Lung (tissue), 12 donors: ENCODE measurements around the gene TTLL8. TPM values are rescaled to one million over a fixed set of nuclear protein-coding genes. Genes with fewer than 3 reads are reported as not detected.

Experiments
- ATAC-seq: fragments of 200-7000 bp; cut with Tn5 transposase; one replicate; pipeline ENCODE4 v1.9.1; 2020; ENCODE audit warnings: moderate number of reproducible peaks; ENCODE audit not compliant: insufficient read depth, low FRiP score
- DNase-seq, 3 donors: peaks; one replicate each; pipeline ENCODE4 v3.0.0-alpha.2; 2013 to 2017
- H3K27ac ChIP-seq, 2 donors: one replicate each; pipeline ENCODE4 v1.5.1; 2013; ENCODE audit warnings: mild to moderate bottlenecking in 2 of 2, moderate library complexity in 2 of 2, control low read depth in 1 of 2, inconsistent platforms in 1 of 2, low read depth in 1 of 2, low read length in 1 of 2
- H3K27me3 ChIP-seq, 3 donors: one replicate each; pipeline ENCODE4 v1.5.1; 2013; ENCODE audit warnings: low read length in 2 of 3; ENCODE audit not compliant: control insufficient read depth in 3 of 3, insufficient read depth in 3 of 3
- H3K36me3 ChIP-seq, 4 donors: one replicate each; pipeline ENCODE4 v1.5.1; 2013; ENCODE audit warnings: low read length in 4 of 4, mild to moderate bottlenecking in 1 of 4, moderate library complexity in 1 of 4; ENCODE audit not compliant: control insufficient read depth in 4 of 4, insufficient read depth in 4 of 4
- H3K4me1 ChIP-seq, 5 donors: one replicate each; pipeline ENCODE4 v1.5.1; 2013; ENCODE audit warnings: low read length in 5 of 5, mild to moderate bottlenecking in 2 of 5, moderate library complexity in 1 of 5; ENCODE audit not compliant: control insufficient read depth in 5 of 5, insufficient read depth in 5 of 5
- H3K4me3 ChIP-seq: one replicate; pipeline ENCODE4 v1.5.1; 2013; ENCODE audit warnings: mild to moderate bottlenecking, control low read depth, moderate library complexity
- H3K9ac ChIP-seq, 2 donors: one replicate each; pipeline ENCODE4 v1.5.1; 2013; ENCODE audit warnings: low read length in 2 of 2, control low read depth in 1 of 2; ENCODE audit not compliant: insufficient read depth in 1 of 2
- H3K9me3 ChIP-seq, 4 donors: one replicate each; pipeline ENCODE4 v1.5.1; 2013; ENCODE audit warnings: low read length in 3 of 4, mild to moderate bottlenecking in 1 of 4, moderate library complexity in 1 of 4; ENCODE audit not compliant: control insufficient read depth in 4 of 4, insufficient read depth in 3 of 4
- WGBS, 2 donors: extraction: QIAGEN DNeasy Blood & Tissue Kit; methylation state at CpG; one replicate each; pipeline ENCODE4 v1.1.7; 2013; 5-methylcytosine and 5-hydroxymethylcytosine counted together
- polyA plus RNA-seq, 2 donors: library from polyadenylated mRNA; stranded (reverse); fragments of 200-250 nt; gene quantifications; one replicate each; pipeline ENCODE4 v1.2.1, GENCODE V29; 2013
- total RNA-seq, 2 donors: library from RNA; depleted of rRNA in 1 of 2; stranded (reverse); fragments of >200 nt in 1 of 2; gene quantifications; one replicate each; pipeline ENCODE4 v1.2.1, GENCODE V29; 2014 to 2021
- TF ChIP-seq, protein P1 (sequence below): IDR thresholded peaks from 2 replicates; pipeline ENCODE4 v1.5.1; 2012; ENCODE audit warnings: mild to moderate bottlenecking; ENCODE audit errors: control extremely low read depth, extremely low read depth
- donor health status: control.
- donor health status: control.
- donor health status: Bipolar disorder and iron deficiency.
- donor health status: healthy.
- donor health status: DM: yes; HTN: yes; CAD: no.

The TTLL8 gene
- total and polyA plus RNA-seq, 4 donors = not detected

DNA sequence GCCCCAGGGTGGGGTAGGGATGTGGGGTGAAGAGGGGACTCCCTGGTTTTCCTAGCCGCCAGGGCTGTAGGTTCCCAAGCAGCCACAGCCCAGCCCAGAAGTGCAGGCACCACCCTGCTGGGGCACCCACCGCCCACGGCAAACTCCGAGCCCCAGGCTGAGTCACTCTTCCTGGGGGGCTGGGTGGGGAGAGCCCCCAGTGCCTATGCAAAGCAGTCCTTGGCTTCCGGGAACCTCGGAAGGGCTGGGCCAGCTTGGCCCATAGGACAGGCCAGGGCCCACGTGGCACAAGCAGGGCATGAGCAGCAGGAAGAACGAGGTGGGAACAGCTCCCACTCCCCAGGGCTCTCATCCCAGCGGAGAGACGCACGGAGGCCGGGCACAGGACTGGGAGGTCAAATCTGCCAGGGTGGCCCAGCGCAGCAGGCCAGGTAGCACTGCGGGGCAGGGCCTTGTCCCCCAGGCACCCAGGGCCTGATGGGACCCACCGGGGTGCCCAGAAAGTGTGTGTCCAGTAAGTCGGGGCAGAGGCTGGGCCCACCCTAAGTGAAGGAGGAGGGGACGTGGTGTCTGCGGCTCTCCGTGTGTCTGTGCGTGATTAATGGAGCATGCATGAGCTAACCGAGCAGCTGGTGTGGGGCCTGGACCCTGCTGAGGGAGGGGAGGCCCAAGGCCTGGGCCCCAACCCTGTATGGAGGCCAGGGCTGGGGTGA lies 41.0 kb downstream of the TTLL8 start:
- ATAC-seq (no peak), DNase-seq (no peak)
- WGBS, 2 donors = 76 to 84% methylated on average over 21 of the region's 21 CpGs
- H3K36me3 ChIP-seq = no peaks in the 10 kb centered on the region
- H3K9ac ChIP-seq = no peak overlapping the region
- no peak overlapping the region for H3K27ac ChIP-seq
- TF ChIP-seq, protein P1, sequence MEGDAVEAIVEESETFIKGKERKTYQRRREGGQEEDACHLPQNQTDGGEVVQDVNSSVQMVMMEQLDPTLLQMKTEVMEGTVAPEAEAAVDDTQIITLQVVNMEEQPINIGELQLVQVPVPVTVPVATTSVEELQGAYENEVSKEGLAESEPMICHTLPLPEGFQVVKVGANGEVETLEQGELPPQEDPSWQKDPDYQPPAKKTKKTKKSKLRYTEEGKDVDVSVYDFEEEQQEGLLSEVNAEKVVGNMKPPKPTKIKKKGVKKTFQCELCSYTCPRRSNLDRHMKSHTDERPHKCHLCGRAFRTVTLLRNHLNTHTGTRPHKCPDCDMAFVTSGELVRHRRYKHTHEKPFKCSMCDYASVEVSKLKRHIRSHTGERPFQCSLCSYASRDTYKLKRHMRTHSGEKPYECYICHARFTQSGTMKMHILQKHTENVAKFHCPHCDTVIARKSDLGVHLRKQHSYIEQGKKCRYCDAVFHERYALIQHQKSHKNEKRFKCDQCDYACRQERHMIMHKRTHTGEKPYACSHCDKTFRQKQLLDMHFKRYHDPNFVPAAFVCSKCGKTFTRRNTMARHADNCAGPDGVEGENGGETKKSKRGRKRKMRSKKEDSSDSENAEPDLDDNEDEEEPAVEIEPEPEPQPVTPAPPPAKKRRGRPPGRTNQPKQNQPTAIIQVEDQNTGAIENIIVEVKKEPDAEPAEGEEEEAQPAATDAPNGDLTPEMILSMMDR = no peak
- H3K4me1 ChIP-seq = peaks cover 0 to 8% (median 5%) of the 10 kb centered on the region in 5 donors
- H3K27me3 ChIP-seq = peaks cover 11 to 48% (median 16%) of the 10 kb centered on the region in 3 donors
- no peak overlapping the region for H3K4me3 ChIP-seq
- H3K9me3 ChIP-seq = peaks cover 0 to 12% (median under 1%) of the 10 kb centered on the region in 4 donors

DNA sequence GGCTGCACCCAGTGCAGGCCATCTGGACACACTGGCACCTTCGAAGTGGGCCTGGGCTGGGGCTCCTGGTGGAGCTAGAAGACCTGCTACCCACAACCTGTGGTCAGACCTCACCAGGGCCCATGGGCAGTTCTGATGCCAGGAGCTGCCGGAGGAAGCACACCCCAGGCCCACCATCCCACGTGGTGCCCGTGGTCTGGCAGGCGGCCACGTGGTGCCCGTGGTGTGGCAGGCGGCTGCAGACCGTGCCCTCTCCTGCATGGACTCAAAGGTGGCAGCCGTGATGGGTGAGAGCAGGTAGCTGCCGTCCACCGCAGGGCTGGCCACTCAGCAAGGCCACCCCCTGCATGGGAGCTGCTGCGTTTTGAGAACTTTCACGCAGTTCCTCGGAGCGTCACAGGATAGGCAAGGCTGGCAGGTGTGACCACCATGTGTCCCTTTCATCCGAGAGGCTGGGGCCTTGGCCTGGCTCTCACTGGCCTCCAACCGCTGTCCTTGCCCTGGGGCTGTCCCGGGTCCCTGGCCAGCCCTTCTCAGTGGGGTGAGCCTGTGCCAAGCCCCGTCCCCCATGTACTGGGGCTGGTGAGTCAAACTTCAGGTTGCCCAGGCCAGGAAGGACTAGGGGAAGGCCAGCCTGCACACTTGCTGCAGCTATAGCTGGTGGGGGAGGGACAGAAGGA lies 41.6 kb downstream of the TTLL8 start:
- WGBS, 2 donors = 79 to 81% methylated on average over 20 of the region's 20 CpGs
- Histone ChIP-seq H3K36me3 (no peaks in the 10 kb centered on the region), H3K9ac (no peak overlapping the region), H3K4me3 (no peak overlapping the region), H3K27ac (no peak overlapping the region), H3K4me1 (peaks cover 0 to 8% (median 6%) of the 10 kb centered on the region in 5 donors), H3K27me3 (peaks cover 16 to 55% (median 17%) of the 10 kb centered on the region in 3 donors), H3K9me3 (peaks cover 0 to 12% (median under 1%) of the 10 kb centered on the region in 4 donors)
- TF ChIP-seq, protein P1 = no peak
- DNase-seq (no peak), ATAC-seq (no peak)

DNA sequence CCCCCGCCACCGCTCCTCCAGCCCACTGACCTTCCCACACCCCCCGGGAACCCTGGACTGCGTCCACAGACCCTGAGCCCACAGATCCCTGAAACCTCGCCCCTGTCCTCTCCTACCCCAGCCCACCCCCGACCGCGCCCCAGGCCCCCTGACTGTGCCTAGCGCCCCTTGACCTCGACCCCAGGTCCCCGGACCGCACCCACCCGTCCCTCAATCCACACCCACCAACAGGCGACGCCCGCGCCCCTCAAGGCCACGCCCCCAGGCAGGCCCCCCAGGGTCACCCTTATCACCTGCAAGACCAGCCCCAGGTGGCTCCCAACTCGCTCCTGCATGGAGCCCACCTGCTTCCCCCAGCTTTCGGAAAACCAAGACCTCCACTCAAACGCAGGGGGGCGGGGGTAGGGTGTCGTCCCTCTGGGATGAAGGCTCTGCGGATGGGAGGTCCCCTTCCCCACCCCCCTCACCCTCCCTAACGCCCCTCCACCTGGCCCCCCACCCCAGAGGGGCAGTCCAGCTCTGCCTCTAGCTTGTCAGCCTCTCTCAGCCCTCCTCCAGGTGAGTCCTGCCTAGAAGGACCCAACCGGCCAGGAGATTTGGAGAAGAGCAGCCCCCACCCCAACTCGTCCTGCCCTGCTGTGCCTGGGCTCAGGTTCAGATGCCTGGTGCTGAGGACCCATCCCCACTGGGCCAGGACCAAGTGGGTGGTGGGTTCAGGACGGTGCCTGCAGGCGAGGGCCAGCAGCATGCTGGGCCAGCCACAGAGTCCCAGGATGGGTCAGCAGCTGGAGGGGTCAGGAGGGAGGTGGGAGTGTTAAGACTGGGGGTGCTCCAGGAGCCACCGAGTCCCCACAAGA lies 42.4 kb downstream of the TTLL8 start:
- ATAC-seq = no peak
- Histone ChIP-seq H3K27ac (no peak overlapping the region), H3K4me1 (peaks cover 0 to 8% (median 6%) of the 10 kb centered on the region in 5 donors), H3K27me3 (peaks cover 16 to 61% (median 17%) of the 10 kb centered on the region in 3 donors), H3K9me3 (peaks cover 0 to 10% (median under 1%) of the 10 kb centered on the region in 4 donors), H3K9ac (no peak overlapping the region), H3K36me3 (no peaks in the 10 kb centered on the region), H3K4me3 (no peak overlapping the region)
- TF ChIP-seq, protein P1 = no peak
- WGBS, 2 donors = 46 to 65% methylated on average over 27 to 30 of the region's 30 CpGs
- DNase-seq = no peak
